Astrocyte (in vitro differentiated cells and primary cell): ENCODE data around the gene RPL13A. TPM values are rescaled to one million over a fixed set of nuclear protein-coding genes. Genes with fewer than 3 reads are reported as not detected.
"Not testable (repeated sequence)": the region's sequence is repeated elsewhere in the genome, so short reads cannot be mapped to it uniquely, and the experiment has no call there.

ENCODE experiments used
- DNase-seq: peaks from one replicate; pipeline ENCODE4 v3.0.0-alpha.2; 2010; ENCODE audit warnings: low read depth
- FAIRE-seq: peaks from 2 replicates; lab custom pipeline; 2011; peaks lifted over from hg19 to GRCh38; lab: Jason Lieb, UNC
- H2AFZ ChIP-seq: 2 replicates; pipeline ENCODE4 v1.6.0; 2012; ENCODE audit warnings: low read depth, low read length, inconsistent platforms
- H3K27ac ChIP-seq: 2 replicates; pipeline ENCODE4 v1.5.1; 2011; ENCODE audit warnings: low read depth, low read length, inconsistent platforms
- H3K27me3 ChIP-seq: 2 replicates; pipeline ENCODE4 v1.6.0; 2011; ENCODE audit warnings: low read length, inconsistent platforms; ENCODE audit not compliant: insufficient read depth
- H3K36me3 ChIP-seq: 2 replicates; pipeline ENCODE4 v1.5.1; 2011; ENCODE audit warnings: low read length, inconsistent platforms; ENCODE audit not compliant: insufficient read depth
- H3K4me1 ChIP-seq: 2 replicates; pipeline ENCODE4 v1.5.1; 2011; ENCODE audit warnings: low read length, inconsistent platforms; ENCODE audit not compliant: insufficient read depth
- H3K4me2 ChIP-seq: 2 replicates; pipeline ENCODE4 v1.6.0; 2012; ENCODE audit warnings: low read length, inconsistent platforms
- H3K4me3 ChIP-seq: 2 replicates; pipeline ENCODE4 v1.5.1; 2011; ENCODE audit warnings: low read depth, mild to moderate bottlenecking, low read length, inconsistent platforms; ENCODE audit not compliant: insufficient read depth
- H3K79me2 ChIP-seq: 2 replicates; pipeline ENCODE4 v1.6.0; 2012; ENCODE audit warnings: mild to moderate bottlenecking, low read length, inconsistent platforms; ENCODE audit not compliant: insufficient read depth
- H3K9ac ChIP-seq: 2 replicates; pipeline ENCODE4 v1.6.0; 2012; ENCODE audit warnings: mild to moderate bottlenecking, low read length, inconsistent platforms
- H3K9me3 ChIP-seq: 2 replicates; pipeline ENCODE4 v1.5.1; 2012; ENCODE audit warnings: low read depth, mild to moderate bottlenecking, low read length, inconsistent platforms; ENCODE audit not compliant: insufficient read depth
- H4K20me1 ChIP-seq: 2 replicates; pipeline ENCODE4 v1.6.0; 2012; ENCODE audit warnings: low read length, inconsistent platforms; ENCODE audit not compliant: insufficient read depth
- H3K27ac Mint-ChIP-seq: one replicate; pipeline ENCODE4 v1.8.0; 2021; ENCODE audit warnings: mild to moderate bottlenecking, mixed read lengths; ENCODE audit not compliant: unreplicated experiment
- H3K27me3 Mint-ChIP-seq: one replicate; pipeline ENCODE4 v1.8.0; 2021; ENCODE audit warnings: low read depth, mixed read lengths; ENCODE audit not compliant: unreplicated experiment
- H3K36me3 Mint-ChIP-seq: one replicate; pipeline ENCODE4 v1.8.0; 2021; ENCODE audit warnings: low read depth, mixed read lengths; ENCODE audit not compliant: unreplicated experiment
- H3K4me1 Mint-ChIP-seq: one replicate; pipeline ENCODE4 v1.8.0; 2021; ENCODE audit warnings: low read depth, mixed read lengths; ENCODE audit not compliant: unreplicated experiment
- H3K4me3 Mint-ChIP-seq: one replicate; pipeline ENCODE4 v1.8.0; 2021; ENCODE audit warnings: mild to moderate bottlenecking, moderate library complexity, mixed read lengths; ENCODE audit not compliant: unreplicated experiment
- H3K9me3 Mint-ChIP-seq: one replicate; pipeline ENCODE4 v1.8.0; 2021; ENCODE audit warnings: mild to moderate bottlenecking, mixed read lengths; ENCODE audit not compliant: unreplicated experiment
- CTCF ChIP-seq: IDR thresholded peaks from 2 replicates; pipeline ENCODE4 v1.5.1; 2011; ENCODE audit warnings: low read depth, mild to moderate bottlenecking, inconsistent platforms, low read length, moderate library complexity; ENCODE audit not compliant: insufficient read depth
- EZH2 ChIP-seq: IDR thresholded peaks from 2 replicates; pipeline ENCODE4 v1.6.1; 2012; ENCODE audit warnings: mild to moderate bottlenecking, low read length, inconsistent platforms; ENCODE audit not compliant: insufficient read depth
- total RNA-seq: library from RNA; stranded (reverse); gene quantifications from 2 replicates; pipeline ENCODE4 v1.2.1, GENCODE V29; 2021

Gene RPL13A
- total RNA-seq, 1 donor from 2014 or later, result 2,119 TPM

DNA sequence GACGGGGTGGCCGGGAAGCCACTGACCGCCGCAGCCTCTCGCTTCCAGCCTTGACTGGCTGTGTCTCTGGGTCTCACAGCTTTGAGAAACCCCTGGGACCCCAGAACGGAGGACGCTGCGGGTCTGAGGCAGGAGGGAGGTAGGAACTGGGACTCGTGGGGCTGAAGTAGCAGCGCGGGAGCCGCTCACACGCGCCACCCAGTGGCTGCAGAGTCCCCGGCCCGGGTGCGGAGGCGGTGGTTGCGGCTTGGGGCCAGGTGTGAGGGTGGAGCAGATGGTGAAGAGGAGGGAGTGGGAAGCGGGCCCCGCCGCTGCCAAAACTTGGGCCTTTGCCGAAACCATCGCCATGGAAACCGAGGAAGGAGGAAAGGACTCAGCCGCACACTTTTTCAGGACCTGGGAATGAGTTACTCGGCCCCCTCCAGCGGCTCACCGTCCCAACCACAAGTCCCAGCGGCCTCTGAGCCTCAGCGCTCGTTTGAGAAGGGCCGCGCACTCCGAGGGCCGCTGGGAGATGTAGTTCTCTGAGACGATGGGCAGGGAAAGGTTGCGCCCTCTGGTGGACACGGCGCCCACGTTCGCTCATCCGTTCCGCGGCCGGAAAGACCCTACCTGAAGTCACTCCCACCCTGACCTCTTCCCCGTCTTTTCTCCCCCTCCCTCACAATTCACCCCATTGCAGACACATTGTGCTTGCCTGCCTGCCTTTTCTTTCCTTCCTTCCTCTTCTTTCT lies 43.9 kb upstream of the RPL13A start:
- peaks cover 7% of the 10 kb centered on the region for H3K36me3 Mint-ChIP-seq
- peak overlapping the region; percentile 94 for H2AFZ ChIP-seq
- no peak for FAIRE-seq
- peaks cover 37% of the 10 kb centered on the region for H3K27me3 Mint-ChIP-seq
- peaks cover 4% of the 10 kb centered on the region for H4K20me1 ChIP-seq
- peaks cover 4% of the 10 kb centered on the region for H3K9me3 Mint-ChIP-seq
- H3K79me2 ChIP-seq, result no peaks in the 10 kb centered on the region
- no peaks in the 10 kb centered on the region for H3K36me3 ChIP-seq
- no peaks in the 10 kb centered on the region for H3K4me1 Mint-ChIP-seq
- no peaks in the 10 kb centered on the region for H3K9me3 ChIP-seq
- H3K4me1 ChIP-seq, result peaks cover 3% of the 10 kb centered on the region
- peak overlapping the region; percentile 13 for H3K27ac ChIP-seq
- peaks cover 35% of the 10 kb centered on the region for H3K27me3 ChIP-seq
- H3K4me3 Mint-ChIP-seq, result peak overlapping the region; percentile 80
- peak overlapping the region; percentile 56 for H3K4me3 ChIP-seq
- TF ChIP-seq EZH2 (no peak), CTCF (peak; percentile 55)
- H3K9ac ChIP-seq, result peak overlapping the region; percentile 79
- DNase-seq, result peak; percentile 87
- no peak overlapping the region for H3K27ac Mint-ChIP-seq
- H3K4me2 ChIP-seq, result peak overlapping the region; percentile 94

- not testable (repeated sequence) for DNase-seq, H3K4me3 ChIP-seq, H3K9me3 ChIP-seq, H3K9me3 Mint-ChIP-seq, H3K9ac ChIP-seq, FAIRE-seq, H4K20me1 ChIP-seq, H3K27ac ChIP-seq, H3K4me1 ChIP-seq, H3K79me2 ChIP-seq, H3K4me1 Mint-ChIP-seq, H3K36me3 ChIP-seq, H3K27ac Mint-ChIP-seq, H2AFZ ChIP-seq
- Histone ChIP-seq H3K27me3 (peaks cover 28% of the 10 kb centered on the region), H3K4me2 (peak overlapping the region; percentile 94)
- peak overlapping the region; percentile 78 for H3K4me3 Mint-ChIP-seq
- H3K36me3 Mint-ChIP-seq, result peaks cover 11% of the 10 kb centered on the region
- peaks cover 31% of the 10 kb centered on the region for H3K27me3 Mint-ChIP-seq
Measured at GRCh38 chr19:49444100-49444700, 43.2 kb upstream of the RPL13A start.

DNA sequence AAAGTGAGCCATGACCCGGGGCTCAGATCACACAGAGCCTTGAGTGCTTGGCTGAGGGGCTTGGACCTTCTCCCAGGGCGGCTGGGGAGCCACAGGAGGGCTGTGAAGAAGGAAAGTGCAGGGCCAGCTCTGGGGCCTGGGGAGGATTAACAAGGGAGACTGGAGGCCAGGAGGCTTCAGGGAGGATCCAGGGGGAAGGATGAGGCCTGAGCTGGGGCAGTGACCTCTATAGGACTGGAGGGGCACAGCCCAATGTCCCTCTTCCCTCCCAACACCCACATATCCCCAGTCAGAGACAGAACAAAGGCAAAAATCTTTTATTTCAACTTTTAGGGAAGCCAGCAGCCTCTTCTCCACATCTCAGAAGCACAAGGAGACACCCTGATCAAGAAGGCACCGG lies 41.4 kb upstream of the RPL13A start:
- no peak overlapping the region for H3K27ac Mint-ChIP-seq
- H3K36me3 Mint-ChIP-seq, result peaks cover 16% of the 10 kb centered on the region
- Histone ChIP-seq H3K4me3 (no peak overlapping the region), H3K4me2 (no peak overlapping the region), H4K20me1 (peaks cover 4% of the 10 kb centered on the region), H2AFZ (no peak overlapping the region), H3K27me3 (peaks cover 12% of the 10 kb centered on the region), H3K4me1 (peaks cover 7% of the 10 kb centered on the region), H3K27ac (no peak overlapping the region), H3K9ac (no peak overlapping the region), H3K36me3 (no peaks in the 10 kb centered on the region), H3K9me3 (no peaks in the 10 kb centered on the region), H3K79me2 (peaks cover 10% of the 10 kb centered on the region)
- DNase-seq (no peak), FAIRE-seq (no peak)
- H3K27me3 Mint-ChIP-seq, result peaks cover 13% of the 10 kb centered on the region
- no peak overlapping the region for H3K4me3 Mint-ChIP-seq
- H3K9me3 Mint-ChIP-seq, result no peaks in the 10 kb centered on the region
- H3K4me1 Mint-ChIP-seq, result peaks cover 5% of the 10 kb centered on the region
- TF ChIP-seq CTCF, result no peak
- no peak for TF ChIP-seq EZH2
